PC-9 (cell line): ENCODE measurements around the gene PSMC5. TPM values are rescaled to one million over a fixed set of nuclear protein-coding genes. Genes with fewer than 3 reads are reported as not detected.

ENCODE experiments used
- BruUV-seq: library from RNA; stranded (reverse); fragments of 400-500 nt; replicated peaks from 2 replicates; lab custom pipeline; 2021; lab: Mats Ljungman, UMichigan
- CTCF ChIA-PET: fragments of 300-600 bp; sonication (Branson Sonifier 250); formaldehyde crosslinking; loops from one replicate; lab custom pipeline; 2022; ENCODE audit warnings: antibody characterized with exemption; lab: Charles Lee
- POLR2A ChIA-PET: fragments of 300-600 bp; sonication (Branson Sonifier 250); formaldehyde crosslinking; loops from one replicate; lab custom pipeline; 2022; ENCODE audit warnings: antibody characterized with exemption; ENCODE audit not compliant: unreplicated experiment; lab: Charles Lee
- DNase-seq, 2 experiments: peaks; one replicate each; pipeline versions ENCODE4 v3.0.0 to v3.0.0-alpha.2; 2015 to 2022; ENCODE audit warnings: mixed read lengths in 1 of 2
- H2AFZ ChIP-seq: fragments of 200-600 bp; sonication (generic); 2 replicates; pipeline ENCODE4 v1.8.1; 2017; ENCODE audit warnings: antibody characterized with exemption
- H3F3A ChIP-seq: fragments of 200-600 bp; sonication (generic); 2 replicates; pipeline ENCODE4 v1.8.1; 2017; ENCODE audit warnings: antibody characterized with exemption, mild to moderate bottlenecking, low read depth; ENCODE audit not compliant: insufficient read depth
- H3K27ac ChIP-seq: fragments of 200-600 bp; sonication (generic); 2 replicates; pipeline ENCODE4 v1.6.1; 2016; ENCODE audit warnings: mixed run types
- H3K27me3 ChIP-seq: fragments of 200-600 bp; sonication (generic); 2 replicates; pipeline ENCODE4 v1.6.1; 2016; ENCODE audit warnings: low read depth, mixed run types; ENCODE audit not compliant: insufficient read depth
- H3K36me3 ChIP-seq: fragments of 200-600 bp; sonication (generic); 2 replicates; pipeline ENCODE4 v1.6.1; 2016; ENCODE audit warnings: low read depth, mixed run types
- H3K4me1 ChIP-seq: fragments of 200-600 bp; sonication (generic); replicated peaks from 2 replicates; pipeline ENCODE4 v1.6.1; 2016; ENCODE audit warnings: mixed run types; ENCODE audit not compliant: insufficient read depth
- H3K4me2 ChIP-seq: fragments of 200-600 bp; sonication (generic); 2 replicates; pipeline ENCODE4 v1.6.1; 2017; ENCODE audit warnings: mixed run types
- H3K4me3 ChIP-seq: fragments of 200-600 bp; sonication (generic); 2 replicates; pipeline ENCODE4 v1.6.1; 2016; ENCODE audit warnings: mixed run types
- H3K79me2 ChIP-seq: fragments of 200-600 bp; sonication (generic); 2 replicates; pipeline ENCODE4 v1.6.1; 2017; ENCODE audit warnings: low read depth, mixed run types
- H3K9me2 ChIP-seq: fragments of 200-600 bp; sonication (generic); 2 replicates; pipeline ENCODE4 v1.8.1; 2017; ENCODE audit warnings: mild to moderate bottlenecking; ENCODE audit not compliant: insufficient read depth
- H3K9me3 ChIP-seq: fragments of 200-600 bp; sonication (generic); 2 replicates; pipeline ENCODE4 v1.8.1; 2016; ENCODE audit warnings: low read depth; ENCODE audit not compliant: insufficient read depth
- H4K20me1 ChIP-seq: fragments of 200-600 bp; sonication (generic); 2 replicates; pipeline ENCODE4 v1.8.1; 2017; ENCODE audit not compliant: insufficient read depth
- CTCF ChIP-seq: fragments of 200-600 bp; sonication (generic); conservative IDR thresholded peaks from 2 replicates; pipeline ENCODE4 v1.6.1; 2017; ENCODE audit warnings: mixed run types, antibody characterized with exemption, mild to moderate bottlenecking, moderate library complexity
- EZH2 ChIP-seq: fragments of 200-600 bp; sonication (generic); IDR thresholded peaks from 2 replicates; pipeline ENCODE4 v1.8.0; 2017; ENCODE audit warnings: antibody characterized with exemption, low read depth
- intact Hi-C: fragments of 100-400 bp; cut with micrococcal nuclease; formaldehyde crosslinking; loops from one replicate; pipeline ENCODE4 v1.10.0; 2022; ENCODE audit not compliant: unreplicated experiment
- total RNA-seq: library from RNA; stranded (reverse); gene quantifications from 2 replicates; pipeline ENCODE4 v1.2.3, GENCODE V29; 2021

Gene PSMC5
- total RNA-seq, 1 experiment from 2014 or later = 150 TPM

GRCh38 chr17:63833741-63834373 lies 6.6 kb downstream of the PSMC5 start:
- no peak for DNase-seq
- POLR2A ChIA-PET = interaction anchor here (0.7 kb wide), 1 partner anchor 55 kb away, joined by 3 read pairs; no protein-coding TSS in a partner anchor
- peaks cover 41% of the 10 kb centered on the region for H3K79me2 ChIP-seq

GRCh38 chr17:63834431-63835166 lies 7.4 kb downstream of the PSMC5 start:
- H3K4me2 ChIP-seq = no peak overlapping the region
- H4K20me1 ChIP-seq = peaks cover 12% of the 10 kb centered on the region
- H2AFZ ChIP-seq = no peak overlapping the region
- H3K27ac ChIP-seq = no peak overlapping the region
- H3K36me3 ChIP-seq = peaks cover 19% of the 10 kb centered on the region; the same call in 1 of the 2 replicates
- peaks cover 40% of the 10 kb centered on the region for H3K79me2 ChIP-seq
- ChIA-PET POLR2A (interaction anchor here (0.7 kb wide), 1 partner anchor 56 kb away, joined by 3 read pairs; no protein-coding TSS in a partner anchor), CTCF (no interaction called here)
- peak; percentile 40 to 63 for DNase-seq
- BruUV-seq = no TSS peak
- peak; percentile 58; the same call in 1 of the 2 replicates for TF ChIP-seq CTCF
- no peak for TF ChIP-seq EZH2
- H3K27me3 ChIP-seq = no peaks in the 10 kb centered on the region
- peaks cover 20% of the 10 kb centered on the region for H3K4me1 ChIP-seq
- intact Hi-C loops = no loop called here
- H3F3A ChIP-seq = peaks cover 40% of the 10 kb centered on the region
- no peak overlapping the region for H3K4me3 ChIP-seq
- no peaks in the 10 kb centered on the region for H3K9me3 ChIP-seq
- no peaks in the 10 kb centered on the region for H3K9me2 ChIP-seq

More at GRCh38 chr17:63833741-63834373, 6.6 kb downstream of the PSMC5 start:
- H3K4me1 ChIP-seq = peaks cover 15% of the 10 kb centered on the region
- H3K4me3 ChIP-seq = no peak overlapping the region
- peaks cover 26% of the 10 kb centered on the region for H3K36me3 ChIP-seq
- no TSS peak for BruUV-seq
- no peak overlapping the region for H3K27ac ChIP-seq
- peaks cover 12% of the 10 kb centered on the region for H4K20me1 ChIP-seq
- no peak for TF ChIP-seq EZH2
- TF ChIP-seq CTCF = no peak
- no peaks in the 10 kb centered on the region for H3K9me3 ChIP-seq
- no peak overlapping the region for H3K4me2 ChIP-seq
- no peak overlapping the region for H2AFZ ChIP-seq
- peaks cover 33% of the 10 kb centered on the region for H3F3A ChIP-seq
- intact Hi-C loops = no loop called here
- no peaks in the 10 kb centered on the region for H3K27me3 ChIP-seq
- CTCF ChIA-PET = no interaction called here
- no peaks in the 10 kb centered on the region for H3K9me2 ChIP-seq

- Histone ChIP-seq H3K4me1 (peaks cover 26% of the 10 kb centered on the region), H3K79me2 (peaks cover 40% of the 10 kb centered on the region), H3K9me2 (no peaks in the 10 kb centered on the region), H3K9me3 (no peaks in the 10 kb centered on the region), H3F3A (peaks cover 47% of the 10 kb centered on the region), H3K36me3 (0 out of 2 replicates have a peak, but pooled peaks cover 13% of the 10 kb centered on the region), H3K4me2 (no peak overlapping the region), H4K20me1 (peaks cover 12% of the 10 kb centered on the region), H2AFZ (no peak overlapping the region), H3K27me3 (no peaks in the 10 kb centered on the region), H3K4me3 (no peak overlapping the region), H3K27ac (no peak overlapping the region)
- POLR2A ChIA-PET = no interaction called here
- intact Hi-C loops = no loop called here
- TF ChIP-seq CTCF (peak; percentile 24; the same call in 1 of the 2 replicates), EZH2 (no peak)
- no TSS peak for BruUV-seq
- DNase-seq = no peak
- CTCF ChIA-PET = no interaction called here
Observed at GRCh38 chr17:63835167-63835720, 8.0 kb downstream of the PSMC5 start.
